GM11168 (cell line): ENCODE data around the gene C3orf20.

Experiments
- in situ Hi-C: fragments of 300-500 bp; cut with MboI; formaldehyde crosslinking; loops from one replicate; pipeline ENCODE4 v1.12.0; 2022; ENCODE audit warnings: low sequenced_read_pairs; ENCODE audit not compliant: unreplicated experiment

Gene C3orf20

DNA sequence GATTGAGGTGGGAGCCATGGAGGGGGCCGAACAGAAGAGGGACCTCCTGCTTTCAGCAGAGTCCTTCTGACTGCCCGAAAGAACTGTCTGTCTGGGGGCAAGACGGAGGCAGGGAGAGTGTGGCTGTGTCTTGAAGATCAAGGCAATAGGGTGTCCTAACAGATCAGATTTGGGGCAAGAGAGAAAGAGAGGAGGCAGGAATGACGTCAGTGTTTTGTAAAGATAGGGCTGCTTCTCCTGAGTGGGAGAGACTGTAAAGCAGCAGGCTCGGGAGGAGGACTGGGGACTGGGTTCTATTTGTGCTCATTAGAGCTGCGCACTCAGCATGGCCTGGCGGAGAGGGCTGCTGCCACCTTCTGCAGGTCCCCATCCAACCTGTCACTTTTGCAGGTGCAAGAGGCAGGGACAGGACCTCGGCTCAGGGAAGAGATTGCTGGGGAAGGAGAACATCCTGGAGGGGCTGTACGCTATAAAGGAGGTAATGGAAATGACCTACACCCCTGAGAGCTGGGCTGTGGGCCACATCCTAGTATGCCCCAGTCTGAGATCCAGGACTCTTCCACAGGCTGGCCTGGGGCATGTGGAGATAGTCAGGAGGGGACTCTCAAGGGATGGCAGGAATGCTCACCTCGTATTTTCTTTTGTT lies 114.8 kb downstream of the C3orf20 start:
- in situ Hi-C loops, result loop anchor here (10.0 kb wide), 1 partner anchor 135 kb away; no protein-coding TSS in a partner anchor

DNA sequence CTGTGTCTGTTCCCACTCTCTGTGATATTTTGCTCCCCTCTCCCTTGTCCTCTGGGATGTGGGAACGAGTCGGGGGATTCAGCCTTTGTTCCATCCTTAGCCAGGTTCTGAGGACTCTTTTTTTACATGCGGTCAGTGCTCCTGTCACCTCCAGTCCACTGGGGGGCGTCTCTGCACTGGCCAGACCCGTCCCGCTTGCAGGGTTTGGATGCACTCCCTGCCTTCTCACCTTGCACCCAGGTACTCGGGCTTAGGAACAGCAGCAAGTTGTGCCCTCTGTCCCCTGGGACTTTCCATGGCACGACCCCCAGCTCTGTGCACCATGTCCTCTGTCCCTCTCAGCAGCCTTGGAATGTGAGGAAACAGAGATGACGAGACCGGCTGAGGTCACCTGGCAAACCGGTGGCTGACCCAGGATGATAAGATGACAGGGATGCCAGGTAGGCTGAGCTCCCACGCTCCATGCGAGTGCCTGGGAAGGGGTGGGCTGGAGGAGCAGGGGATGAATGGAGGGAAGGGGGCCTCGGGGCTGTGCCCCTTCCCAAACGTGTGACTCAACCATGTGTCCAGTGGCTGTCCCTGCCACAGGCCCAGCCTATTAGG lies 116.5 kb downstream of the C3orf20 start:
- in situ Hi-C loops, result loop anchor here (10.0 kb wide), 1 partner anchor 133 kb away; no protein-coding TSS in a partner anchor

DNA sequence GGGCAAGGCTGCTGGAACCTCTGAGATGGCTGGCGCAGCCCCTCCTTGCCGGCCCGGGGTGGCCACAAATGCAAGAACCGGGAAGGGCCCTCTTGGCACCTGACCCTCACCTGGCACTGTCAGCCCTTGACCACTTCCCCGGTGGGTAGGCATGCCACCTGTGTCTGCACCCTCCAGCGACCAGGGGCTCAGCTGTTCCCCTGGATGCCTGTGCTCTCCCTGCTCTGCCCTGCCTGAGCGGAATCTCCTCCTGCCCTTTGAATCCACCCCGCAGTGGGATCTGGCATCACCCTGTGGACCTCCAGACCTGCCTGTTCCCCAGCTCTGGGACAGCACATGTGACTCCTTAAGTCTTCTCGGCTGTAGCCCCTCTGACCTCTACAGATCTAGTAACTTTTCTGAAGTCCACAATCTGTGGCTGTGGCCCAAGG lies 117.8 kb downstream of the C3orf20 start:
- in situ Hi-C loops, result loop anchor here (10.0 kb wide), 1 partner anchor 132 kb away; no protein-coding TSS in a partner anchor

DNA sequence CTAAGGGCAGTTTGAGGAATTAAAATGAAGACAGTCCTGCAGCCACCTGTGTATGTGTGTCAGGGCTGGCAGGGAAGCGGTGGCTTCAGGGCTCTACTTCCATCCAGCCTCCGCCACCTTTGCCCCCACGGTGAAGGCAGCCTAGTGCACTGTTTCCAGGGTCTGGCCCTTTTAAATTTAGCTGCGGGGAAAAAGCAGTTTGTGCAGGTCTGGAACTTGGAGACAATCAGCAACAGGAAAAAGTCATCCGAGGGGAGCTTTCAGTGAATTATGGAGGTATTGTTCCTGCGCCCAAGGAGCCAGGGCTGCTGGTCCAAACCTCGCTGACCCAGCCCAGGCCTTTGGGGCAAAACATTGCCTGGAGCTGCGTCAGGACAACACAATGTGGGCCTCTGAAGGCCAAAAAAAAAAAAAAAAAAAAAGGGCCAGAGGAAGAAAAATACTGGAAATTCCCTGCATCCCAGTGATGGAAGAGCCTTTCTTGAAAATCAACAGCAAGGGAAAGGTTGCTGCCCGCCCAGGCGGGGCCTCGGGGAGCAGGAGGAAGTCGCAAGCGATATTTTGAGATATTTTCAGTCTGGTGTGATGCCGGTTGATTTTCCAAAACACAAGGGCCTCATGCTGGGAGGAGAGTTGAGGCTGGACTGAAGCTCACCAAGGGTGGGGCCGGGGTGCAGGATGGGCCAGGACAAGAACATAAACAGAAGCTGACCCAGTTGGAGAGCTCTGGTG lies 118.4 kb downstream of the C3orf20 start:
- in situ Hi-C loops, result loop anchor here (10.0 kb wide), 1 partner anchor 132 kb away; no protein-coding TSS in a partner anchor

DNA sequence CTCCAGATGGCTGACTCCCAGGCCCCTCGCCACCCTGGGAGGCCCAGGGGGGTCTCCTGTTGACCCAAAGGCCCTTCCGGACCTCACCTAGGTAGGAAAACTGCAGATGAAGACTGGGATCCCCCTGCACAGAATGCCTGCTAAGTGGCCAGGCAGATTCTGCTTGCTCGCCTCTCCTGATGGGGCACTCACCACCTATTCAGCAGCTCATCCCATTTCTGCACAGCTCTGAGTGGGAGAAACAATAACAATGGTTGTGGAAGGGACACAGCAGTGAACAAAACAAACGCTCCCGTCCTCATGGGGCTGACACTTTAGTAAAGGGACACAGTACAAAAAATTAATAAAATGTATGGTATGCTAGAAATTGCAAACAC lies 118.9 kb downstream of the C3orf20 start:
- in situ Hi-C loops, result loop anchor here (10.0 kb wide), 1 partner anchor 131 kb away; no protein-coding TSS in a partner anchor

DNA sequence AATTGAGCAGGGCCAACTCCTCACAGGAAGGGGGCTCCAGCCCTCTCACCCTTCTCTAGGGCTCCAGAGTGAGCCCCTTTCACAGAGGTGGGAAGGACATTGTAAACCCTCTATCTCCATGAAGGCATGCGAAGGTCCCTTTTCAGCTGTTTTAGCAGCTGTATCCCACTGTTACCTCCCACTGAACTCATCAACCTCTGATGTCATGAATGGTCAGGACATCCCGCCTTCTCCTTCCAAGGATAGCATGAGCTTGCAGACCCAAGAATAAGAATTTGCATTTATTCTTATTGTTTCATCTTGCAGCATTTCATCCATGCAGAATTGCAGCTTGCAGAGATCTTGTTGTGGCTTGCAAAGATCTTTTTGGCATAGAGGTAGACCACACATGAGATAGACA lies 119.5 kb downstream of the C3orf20 start:
- in situ Hi-C loops, result loop anchor here (10.0 kb wide), 1 partner anchor 130 kb away; no protein-coding TSS in a partner anchor

DNA sequence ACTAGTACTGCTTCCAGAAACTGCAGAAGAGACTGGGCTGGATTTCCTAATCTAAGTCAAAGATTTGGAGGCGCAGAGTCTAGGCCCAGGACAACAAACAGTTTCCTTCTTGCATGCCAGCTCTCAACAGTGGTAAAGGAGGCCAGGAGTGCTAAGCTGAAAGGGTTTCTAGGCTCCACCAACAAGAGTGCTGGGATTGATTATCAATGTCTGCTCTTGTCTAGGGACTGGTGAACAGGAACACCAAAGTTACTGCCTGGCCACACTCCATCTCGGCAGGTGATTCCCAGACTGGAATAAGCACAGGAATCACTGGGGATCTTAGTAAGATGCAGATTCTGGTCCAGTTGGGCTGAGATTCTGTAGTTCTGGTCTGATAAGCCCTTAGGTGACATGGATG lies 121.1 kb downstream of the C3orf20 start:
- in situ Hi-C loops, result loop anchor here (10.0 kb wide), 1 partner anchor 129 kb away; no protein-coding TSS in a partner anchor

DNA sequence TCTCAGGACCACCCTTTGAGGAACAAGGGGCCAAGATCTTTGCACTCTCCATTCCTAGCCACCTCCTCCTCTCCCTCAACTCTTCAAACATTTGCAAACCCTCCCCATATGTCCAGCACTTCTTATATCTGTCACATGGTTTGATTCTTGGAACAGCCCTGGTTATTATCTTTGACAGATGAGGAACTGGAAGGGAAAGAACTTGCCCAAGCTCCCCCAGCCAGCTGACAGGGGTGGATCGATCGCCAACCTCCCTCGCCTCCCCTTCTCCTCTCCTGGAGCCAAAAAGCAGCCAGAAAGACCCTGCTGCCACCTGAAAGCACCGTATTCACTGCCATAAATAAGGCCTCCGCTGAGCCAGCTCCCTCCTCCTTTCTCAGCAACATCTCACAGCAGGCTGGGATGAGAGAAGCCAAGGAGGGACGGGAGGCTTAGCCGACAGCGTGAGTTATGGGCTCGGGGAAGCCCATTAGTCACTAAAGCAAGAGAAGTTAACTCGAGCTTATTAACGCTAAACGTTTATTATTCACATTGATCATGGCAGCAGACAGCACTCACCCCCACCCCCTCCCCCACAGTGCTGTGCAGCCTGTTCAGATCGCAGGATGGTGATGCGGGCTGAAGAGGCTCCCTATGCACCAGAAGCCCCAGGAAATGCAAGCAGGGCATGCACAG lies 121.6 kb downstream of the C3orf20 start:
- in situ Hi-C loops, result loop anchor here (10.0 kb wide), 1 partner anchor 128 kb away; no protein-coding TSS in a partner anchor

DNA sequence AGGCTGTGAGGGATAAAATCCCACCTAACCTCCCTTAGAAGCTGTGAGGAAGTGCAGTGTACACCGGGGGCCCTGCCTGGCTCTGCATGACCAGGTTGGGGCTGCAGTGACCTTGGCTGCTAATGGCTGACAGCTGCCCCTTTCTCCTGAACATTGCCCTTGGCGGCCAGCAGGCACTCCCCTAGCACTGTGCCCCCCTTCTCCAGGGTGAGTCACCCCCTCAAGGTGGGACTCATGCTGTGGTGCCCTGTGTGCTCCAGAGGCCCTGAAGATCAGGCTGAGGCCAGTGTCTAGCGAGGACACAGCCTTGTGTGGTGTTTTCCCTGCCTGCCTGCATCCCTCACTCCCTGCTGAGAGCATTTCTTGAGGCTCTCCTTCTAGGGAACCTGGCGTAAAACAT lies 122.8 kb downstream of the C3orf20 start:
- in situ Hi-C loops, result loop anchor here (10.0 kb wide), 1 partner anchor 127 kb away; no protein-coding TSS in a partner anchor

DNA sequence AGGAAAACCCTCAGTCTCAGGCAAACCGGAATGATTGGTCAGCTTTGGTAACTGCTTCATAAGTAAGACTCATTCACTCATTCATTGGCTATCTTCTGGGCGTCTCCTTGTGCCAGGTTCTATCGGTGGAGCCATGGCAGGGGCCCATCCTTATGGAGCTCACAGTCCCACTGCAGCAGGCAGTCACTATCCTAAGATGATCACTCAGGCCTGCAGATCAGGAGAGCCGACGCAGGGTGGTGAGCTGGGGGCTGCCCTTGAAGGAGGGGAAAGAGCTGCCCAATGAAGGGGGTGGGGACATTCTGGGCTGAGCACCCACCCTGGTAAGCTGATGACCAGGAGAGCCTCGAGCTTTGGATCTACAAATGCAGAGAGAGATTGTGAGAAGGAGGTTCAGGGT lies 123.3 kb downstream of the C3orf20 start:
- in situ Hi-C loops, result loop anchor here (10.0 kb wide), 1 partner anchor 127 kb away; no protein-coding TSS in a partner anchor

DNA sequence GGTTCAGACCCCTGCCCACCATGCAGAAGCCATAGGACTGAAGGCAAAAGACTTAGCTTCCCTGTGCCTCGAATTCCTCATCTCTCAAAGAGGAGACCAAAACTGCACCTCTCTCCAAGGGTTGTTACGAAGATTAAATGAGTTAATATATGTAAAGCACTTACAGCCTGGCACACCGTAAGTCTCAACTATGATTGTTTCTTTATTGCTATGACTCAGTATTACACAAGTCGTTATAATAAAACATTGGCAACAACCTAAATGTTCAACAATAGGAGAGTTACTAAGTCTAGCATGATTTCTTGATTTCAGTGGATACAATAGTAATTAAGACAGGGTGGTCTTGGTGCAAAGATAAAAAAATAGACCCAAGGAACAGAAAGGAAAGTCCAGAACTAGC lies 124.2 kb downstream of the C3orf20 start:
- in situ Hi-C loops, result loop anchor here (10.0 kb wide), 1 partner anchor 126 kb away; no protein-coding TSS in a partner anchor

DNA sequence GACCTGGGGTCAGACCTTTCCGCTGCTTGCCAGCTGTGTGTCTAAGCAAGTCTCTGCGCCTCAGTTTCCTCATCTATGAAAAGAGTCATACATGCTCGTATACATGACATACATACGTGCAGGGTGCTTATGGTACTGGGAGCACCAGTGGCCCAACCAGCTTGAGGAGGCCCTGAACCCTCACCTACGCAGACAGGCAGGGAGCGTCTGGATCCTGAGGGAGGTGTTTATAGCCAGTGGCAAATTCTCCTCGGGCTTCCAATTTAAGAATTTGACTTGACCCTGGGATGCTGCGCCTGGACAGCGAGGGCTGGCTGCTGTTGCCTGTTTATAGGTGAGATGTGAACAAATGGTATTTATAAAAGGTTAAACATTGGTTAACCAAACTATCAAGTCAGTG lies 126.1 kb downstream of the C3orf20 start:
- in situ Hi-C loops, result no loop called here

DNA sequence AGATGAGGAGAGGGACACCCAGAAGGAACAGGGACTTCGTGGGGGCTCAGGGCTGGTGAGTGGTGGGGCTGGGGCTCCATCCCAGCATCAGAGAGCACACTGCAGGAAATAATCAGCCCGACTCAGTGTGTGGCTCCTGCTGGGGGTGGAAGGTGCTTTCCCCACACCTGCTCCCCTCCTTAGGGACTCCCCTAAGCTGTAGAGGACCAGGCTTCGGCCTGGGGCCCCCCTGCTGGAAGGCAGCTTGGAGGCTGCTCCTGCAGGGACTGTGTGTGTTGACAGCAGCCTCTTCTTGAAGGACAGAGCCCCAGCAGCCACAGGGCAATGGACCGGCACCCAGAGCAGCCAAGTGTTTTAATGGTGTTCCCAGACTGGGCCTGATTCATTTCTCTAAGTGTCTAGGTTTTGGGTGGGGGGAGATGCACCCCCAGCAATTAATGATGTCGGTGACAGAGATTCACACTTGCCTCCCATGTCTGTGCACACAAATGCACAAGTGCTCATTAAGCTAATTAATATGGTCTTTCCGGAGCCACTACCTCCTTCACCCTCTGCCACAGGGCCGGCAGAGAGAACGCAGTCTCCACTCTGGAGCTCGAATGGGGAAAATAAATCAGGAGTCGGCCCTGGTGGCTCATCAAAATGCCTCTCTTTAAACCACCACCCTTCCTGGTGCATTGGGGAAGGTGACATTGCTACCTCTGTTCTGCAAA lies 126.9 kb downstream of the C3orf20 start:
- in situ Hi-C loops, result no loop called here

DNA sequence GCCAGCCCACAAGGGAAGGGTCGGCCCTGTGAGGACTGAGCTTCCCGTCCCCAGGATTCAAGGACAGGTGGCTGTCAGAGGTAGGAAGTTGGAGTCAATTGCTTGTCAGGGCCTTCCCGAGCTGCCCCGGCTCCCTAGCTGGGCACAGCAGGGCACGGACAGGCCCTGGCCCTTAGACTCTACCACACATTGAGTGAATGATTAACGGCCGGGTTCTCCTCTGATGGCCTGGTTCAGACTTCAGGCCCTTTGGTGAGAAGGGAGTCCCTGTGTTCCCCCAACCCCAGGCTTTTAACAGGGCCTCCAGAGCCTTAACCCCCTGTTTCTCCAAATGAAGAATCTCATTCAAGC lies 127.4 kb downstream of the C3orf20 start:
- in situ Hi-C loops, result no loop called here

DNA sequence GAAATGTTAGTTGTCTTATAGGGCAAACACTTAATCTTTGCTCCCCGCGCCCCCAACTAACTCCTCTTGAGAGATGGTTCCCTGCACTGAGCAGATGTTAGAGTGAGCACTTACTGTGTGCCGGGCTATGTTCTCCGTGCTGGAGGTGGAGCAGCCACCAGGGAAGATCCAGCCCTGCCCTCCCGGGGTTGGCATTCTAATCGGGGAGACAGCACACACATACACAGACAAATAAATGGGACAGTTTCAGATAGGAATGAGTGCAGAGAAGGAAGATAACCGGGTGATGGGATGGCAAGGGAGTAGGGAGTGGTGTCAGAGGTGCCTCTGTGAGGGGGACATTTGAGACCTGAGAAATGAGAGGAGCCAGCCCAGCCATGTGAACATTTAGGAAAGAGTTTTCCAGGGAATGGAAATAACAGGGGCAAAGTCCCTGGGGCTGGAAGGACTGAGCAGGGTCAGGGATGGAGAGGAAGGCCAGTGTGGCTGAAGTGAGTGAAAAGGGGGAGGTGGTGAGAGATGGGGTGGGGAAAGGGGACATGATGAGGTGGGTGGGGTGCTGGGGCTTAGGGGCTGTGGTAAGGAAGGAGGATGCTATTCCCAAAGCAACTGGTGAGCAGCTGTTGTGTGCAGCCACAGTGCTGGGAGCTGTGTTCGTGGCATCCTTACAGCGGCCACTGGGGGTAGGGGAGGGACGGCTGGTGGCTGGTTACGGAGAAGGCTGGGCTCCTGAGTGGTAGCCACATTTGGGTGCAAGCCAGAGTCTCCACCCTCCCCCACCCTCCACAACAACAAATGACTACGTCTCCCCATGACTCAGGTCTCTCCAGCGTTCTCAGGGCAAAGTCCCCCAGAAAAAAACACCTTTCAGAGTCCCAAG lies 128.4 kb downstream of the C3orf20 start:
- in situ Hi-C loops, result no loop called here

DNA sequence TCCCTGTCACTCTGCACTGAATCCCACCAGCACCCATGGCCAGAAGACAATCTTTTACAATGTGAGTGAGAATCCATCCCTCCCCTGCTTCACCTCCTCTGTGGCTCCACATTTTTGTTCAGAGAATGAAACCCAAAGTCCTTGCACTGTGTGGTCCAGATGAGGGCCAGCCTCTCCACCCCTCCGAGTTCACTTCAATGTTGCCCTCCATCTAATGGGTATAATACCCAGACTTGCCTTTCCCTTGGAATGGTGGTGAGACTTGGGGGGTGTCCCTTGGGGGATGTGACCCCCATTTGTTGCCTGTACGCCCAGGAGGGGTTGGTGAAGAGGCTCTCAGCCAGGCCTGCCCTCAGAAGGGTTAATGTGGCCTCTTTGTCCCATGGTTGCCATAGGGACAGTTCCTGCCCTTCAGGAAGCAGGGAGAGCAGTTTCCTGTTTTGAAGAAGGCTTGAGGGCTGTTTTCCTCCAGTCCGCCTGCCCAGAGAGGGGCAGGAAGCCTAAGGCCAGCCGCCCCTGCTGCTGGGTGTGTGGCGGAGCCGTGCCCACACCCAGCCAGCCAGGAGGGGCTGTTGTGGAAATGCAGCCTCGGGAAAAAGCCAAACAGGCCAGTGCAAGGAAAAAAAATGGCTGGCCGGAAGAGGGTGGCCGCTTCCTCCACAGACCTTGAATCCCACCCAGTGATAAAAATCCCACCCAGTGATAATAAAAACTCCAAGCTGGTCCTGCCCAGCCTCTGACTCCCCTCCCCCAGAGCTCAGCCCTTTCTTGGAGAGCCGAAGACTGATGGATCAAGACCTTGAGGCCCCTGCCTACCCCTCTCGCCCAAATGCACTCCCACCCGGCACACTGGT lies 129.3 kb downstream of the C3orf20 start:
- in situ Hi-C loops, result no loop called here

DNA sequence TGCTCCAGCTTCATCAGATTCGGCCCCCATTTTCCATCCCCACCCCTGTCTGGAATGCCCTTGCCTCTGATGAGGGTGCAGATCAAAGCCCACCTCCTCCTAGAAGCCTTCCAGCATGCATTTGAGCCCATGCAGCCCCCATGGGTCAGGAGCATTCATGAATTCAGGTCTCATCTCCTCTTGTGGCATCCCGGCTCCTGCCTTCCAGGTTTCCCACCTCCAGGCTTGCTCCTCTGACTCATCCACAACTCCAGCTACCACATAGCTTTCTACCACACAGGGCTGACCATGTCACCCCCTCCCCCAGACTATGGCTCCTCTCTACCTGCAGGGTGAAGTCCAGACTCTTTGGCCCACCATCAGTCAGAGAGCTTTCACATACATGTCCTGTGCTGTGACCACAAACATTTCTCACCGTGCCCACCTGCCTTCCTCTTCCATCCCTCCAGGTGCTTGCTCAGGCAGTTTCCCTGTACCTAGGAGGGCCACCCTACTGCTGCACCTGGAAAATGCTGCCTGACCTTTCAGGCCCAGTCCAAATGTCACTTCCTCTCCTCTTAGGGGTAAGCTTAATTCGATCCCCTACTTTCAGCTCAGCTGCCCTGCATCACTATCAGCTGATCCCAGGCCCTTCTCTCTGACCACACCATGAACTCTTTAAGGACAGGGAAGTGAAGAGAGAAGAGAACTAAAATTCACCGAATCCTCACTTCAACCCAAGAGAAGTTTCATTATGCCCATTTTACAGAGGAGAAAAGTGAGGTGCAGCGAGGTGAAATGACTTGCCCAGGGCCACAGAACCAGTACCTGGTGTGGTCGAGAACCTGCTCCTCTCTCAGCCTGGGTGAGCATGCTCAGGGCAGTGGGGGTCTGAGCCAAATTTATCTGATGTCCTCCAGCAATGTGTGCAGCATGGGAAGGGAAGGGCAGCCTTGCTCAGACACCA lies 130.2 kb downstream of the C3orf20 start:
- in situ Hi-C loops, result no loop called here
